Measurements from ENCODE around the gene STRIP2.

DNA sequence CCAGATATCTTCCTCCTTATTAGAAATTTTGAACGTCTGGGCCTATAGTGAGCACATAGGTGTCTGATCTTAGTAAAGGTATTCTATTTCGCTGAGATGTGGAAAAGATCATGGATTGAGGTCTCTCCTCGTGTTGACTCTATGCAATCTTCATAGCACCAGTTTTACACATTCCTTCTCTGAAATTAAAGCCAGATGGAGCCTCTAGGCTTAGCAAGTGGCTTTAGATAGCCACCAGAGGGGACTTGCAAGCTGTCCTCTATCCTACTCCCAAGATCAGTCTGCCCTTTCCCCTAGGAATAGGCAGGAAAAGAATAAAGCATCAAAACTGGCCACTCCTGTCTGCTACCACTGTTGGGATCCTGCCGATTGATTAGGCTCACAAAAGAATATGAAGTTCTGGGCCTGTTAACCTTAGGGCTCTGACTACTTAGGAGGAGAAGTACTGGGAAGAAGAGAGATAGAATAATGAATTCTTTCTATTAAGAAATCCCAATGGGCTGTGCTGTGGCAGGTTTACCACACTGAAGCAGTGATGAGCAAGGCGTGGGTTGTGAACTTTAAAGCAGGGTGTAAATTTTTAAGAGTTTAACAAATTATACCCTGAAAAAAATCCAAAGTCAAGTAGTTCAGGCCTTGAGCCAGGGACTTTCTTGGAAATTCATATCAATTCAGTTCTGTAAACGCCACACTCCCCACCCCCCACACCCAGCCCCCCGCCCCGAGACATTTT lies 2.2 kb upstream of the STRIP2 start:
- TF ChIP-seq, protein P1, sequence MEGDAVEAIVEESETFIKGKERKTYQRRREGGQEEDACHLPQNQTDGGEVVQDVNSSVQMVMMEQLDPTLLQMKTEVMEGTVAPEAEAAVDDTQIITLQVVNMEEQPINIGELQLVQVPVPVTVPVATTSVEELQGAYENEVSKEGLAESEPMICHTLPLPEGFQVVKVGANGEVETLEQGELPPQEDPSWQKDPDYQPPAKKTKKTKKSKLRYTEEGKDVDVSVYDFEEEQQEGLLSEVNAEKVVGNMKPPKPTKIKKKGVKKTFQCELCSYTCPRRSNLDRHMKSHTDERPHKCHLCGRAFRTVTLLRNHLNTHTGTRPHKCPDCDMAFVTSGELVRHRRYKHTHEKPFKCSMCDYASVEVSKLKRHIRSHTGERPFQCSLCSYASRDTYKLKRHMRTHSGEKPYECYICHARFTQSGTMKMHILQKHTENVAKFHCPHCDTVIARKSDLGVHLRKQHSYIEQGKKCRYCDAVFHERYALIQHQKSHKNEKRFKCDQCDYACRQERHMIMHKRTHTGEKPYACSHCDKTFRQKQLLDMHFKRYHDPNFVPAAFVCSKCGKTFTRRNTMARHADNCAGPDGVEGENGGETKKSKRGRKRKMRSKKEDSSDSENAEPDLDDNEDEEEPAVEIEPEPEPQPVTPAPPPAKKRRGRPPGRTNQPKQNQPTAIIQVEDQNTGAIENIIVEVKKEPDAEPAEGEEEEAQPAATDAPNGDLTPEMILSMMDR (IDR thresholded peaks at IDR 0.05): no peak
- TF ChIP-seq POLR2A (IDR thresholded peaks at IDR 0.05): no peak
